Gastroesophageal sphincter (tissue), 3 donors: ENCODE measurements around the gene RAPGEF2.

ENCODE experiments used
- EP300 ChIP-seq: sonication (generic); formaldehyde crosslinking; IDR thresholded peaks from one replicate; pipeline ENCODE4 v1.6.1; 2017; ENCODE audit warnings: antibody characterized with exemption, mild to moderate bottlenecking
- POLR2A ChIP-seq, 2 donors: fragments of 450-650 bp; IDR thresholded peaks; one replicate each; pipeline ENCODE4 v1.6.1; 2017; ENCODE audit warnings: antibody characterized with exemption in 2 of 2, mild to moderate bottlenecking in 2 of 2, moderate library complexity in 1 of 2
- TF ChIP-seq, protein P1 (sequence below), 4 experiments: fragments of 200-600 bp in 2 of 4; fragments of 450-650 bp in 2 of 4; sonication (generic) in 1 of 4; IDR thresholded peaks; one replicate each; pipeline ENCODE4 v1.5.1; 2017 to 2019; ENCODE audit warnings: antibody characterized with exemption in 4 of 4, mild to moderate bottlenecking in 2 of 4, moderate library complexity in 2 of 4

GRCh38 chr4:159280442-159281172 is 177.7 kb downstream of the RAPGEF2 start:
- TF ChIP-seq, protein P1, sequence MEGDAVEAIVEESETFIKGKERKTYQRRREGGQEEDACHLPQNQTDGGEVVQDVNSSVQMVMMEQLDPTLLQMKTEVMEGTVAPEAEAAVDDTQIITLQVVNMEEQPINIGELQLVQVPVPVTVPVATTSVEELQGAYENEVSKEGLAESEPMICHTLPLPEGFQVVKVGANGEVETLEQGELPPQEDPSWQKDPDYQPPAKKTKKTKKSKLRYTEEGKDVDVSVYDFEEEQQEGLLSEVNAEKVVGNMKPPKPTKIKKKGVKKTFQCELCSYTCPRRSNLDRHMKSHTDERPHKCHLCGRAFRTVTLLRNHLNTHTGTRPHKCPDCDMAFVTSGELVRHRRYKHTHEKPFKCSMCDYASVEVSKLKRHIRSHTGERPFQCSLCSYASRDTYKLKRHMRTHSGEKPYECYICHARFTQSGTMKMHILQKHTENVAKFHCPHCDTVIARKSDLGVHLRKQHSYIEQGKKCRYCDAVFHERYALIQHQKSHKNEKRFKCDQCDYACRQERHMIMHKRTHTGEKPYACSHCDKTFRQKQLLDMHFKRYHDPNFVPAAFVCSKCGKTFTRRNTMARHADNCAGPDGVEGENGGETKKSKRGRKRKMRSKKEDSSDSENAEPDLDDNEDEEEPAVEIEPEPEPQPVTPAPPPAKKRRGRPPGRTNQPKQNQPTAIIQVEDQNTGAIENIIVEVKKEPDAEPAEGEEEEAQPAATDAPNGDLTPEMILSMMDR (IDR thresholded peaks at IDR 0.05), result no peak
- TF ChIP-seq EP300, result no peak
- TF ChIP-seq POLR2A (IDR thresholded peaks at IDR 0.05), result no peak
